Gastrocnemius medialis (tissue), 4 donors: ENCODE measurements around the gene CACNA1B.

Experiments used
- POLR2A ChIP-seq, 2 donors: fragments of 450-650 bp; IDR thresholded peaks; one replicate each; pipeline ENCODE4 v1.6.1; 2017; ENCODE audit warnings: antibody characterized with exemption in 2 of 2, mild to moderate bottlenecking in 2 of 2, moderate library complexity in 2 of 2
- TF ChIP-seq, protein P1 (sequence below), 5 experiments: fragments of 450-650 bp in 3 of 5; fragments of 200-600 bp in 2 of 5; sonication (generic) in 2 of 5; IDR thresholded peaks in 4 of 5; conservative IDR thresholded peaks in 1 of 5; 1 replicate in 4 of 5; 2 replicates in 1 of 5; pipeline ENCODE4 v1.5.1; 2016 to 2019; ENCODE audit warnings: antibody characterized with exemption in 5 of 5, mild to moderate bottlenecking in 3 of 5, moderate library complexity in 3 of 5

DNA sequence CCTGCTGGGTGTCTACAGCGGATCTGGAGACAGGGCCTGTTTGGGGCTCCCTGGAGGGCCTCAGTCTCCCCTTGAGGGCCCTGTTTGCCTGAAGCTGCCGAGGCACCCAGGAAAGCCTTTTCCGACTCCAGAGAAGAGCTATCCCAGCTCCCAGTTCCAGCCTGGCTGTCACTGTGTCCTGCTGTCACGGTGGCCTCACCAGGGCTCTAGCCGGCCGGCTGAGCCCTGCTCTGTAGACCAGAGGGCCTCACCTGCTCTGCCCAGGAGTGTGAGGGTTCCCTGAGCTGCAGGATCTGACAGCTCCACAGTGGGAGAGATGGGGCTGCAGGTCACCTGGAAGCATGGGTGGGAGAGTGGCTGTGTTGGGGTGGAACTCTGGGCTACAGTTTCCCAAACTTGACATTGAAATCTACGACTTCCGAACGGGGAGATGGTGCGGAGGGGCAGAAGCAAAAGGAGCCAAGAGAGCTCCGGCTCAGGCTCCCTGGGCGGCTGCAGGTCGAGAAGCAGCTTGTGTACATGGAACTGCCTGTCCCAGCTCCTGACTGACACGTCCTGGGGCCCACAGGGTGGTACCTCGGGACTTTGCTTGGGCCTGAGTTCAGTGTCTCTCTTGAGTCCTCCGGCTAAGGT is 94.9 kb downstream of the CACNA1B start:
- TF ChIP-seq, protein P1, sequence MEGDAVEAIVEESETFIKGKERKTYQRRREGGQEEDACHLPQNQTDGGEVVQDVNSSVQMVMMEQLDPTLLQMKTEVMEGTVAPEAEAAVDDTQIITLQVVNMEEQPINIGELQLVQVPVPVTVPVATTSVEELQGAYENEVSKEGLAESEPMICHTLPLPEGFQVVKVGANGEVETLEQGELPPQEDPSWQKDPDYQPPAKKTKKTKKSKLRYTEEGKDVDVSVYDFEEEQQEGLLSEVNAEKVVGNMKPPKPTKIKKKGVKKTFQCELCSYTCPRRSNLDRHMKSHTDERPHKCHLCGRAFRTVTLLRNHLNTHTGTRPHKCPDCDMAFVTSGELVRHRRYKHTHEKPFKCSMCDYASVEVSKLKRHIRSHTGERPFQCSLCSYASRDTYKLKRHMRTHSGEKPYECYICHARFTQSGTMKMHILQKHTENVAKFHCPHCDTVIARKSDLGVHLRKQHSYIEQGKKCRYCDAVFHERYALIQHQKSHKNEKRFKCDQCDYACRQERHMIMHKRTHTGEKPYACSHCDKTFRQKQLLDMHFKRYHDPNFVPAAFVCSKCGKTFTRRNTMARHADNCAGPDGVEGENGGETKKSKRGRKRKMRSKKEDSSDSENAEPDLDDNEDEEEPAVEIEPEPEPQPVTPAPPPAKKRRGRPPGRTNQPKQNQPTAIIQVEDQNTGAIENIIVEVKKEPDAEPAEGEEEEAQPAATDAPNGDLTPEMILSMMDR (IDR thresholded peaks at IDR 0.05 in 4 of 5, conservative IDR thresholded peaks at IDR 0.05 in 1 of 5): no peak
- no peak for TF ChIP-seq POLR2A (IDR thresholded peaks at IDR 0.05)
